NCI-H1436 treated with DMSO at 0.1 percent for 48 hours (cell line): Measurements from ENCODE around the gene C1RL.

Source experiments
- DNase-seq: peaks from one replicate; lab custom pipeline; 2025; lab: John Stamatoyannopoulos, UW

Gene C1RL

GRCh38 chr12:7108796-7109571 is at the start of gene C1RL:
Gene C1RL, minus strand, starts transcription at chr12:7109214. Its CDS starts 34 bp downstream, at chr12:7109180.
- peak; percentile 61 for DNase-seq

GRCh38 chr12:7157391-7157790 is 48.4 kb upstream of the C1RL start:
- DNase-seq = no peak

GRCh38 chr12:7156259-7157197 is 47.5 kb upstream of the C1RL start:
- DNase-seq = no peak

- DNase-seq = no peak
Observed at GRCh38 chr12:7155471-7156034, 46.5 kb upstream of the C1RL start.

GRCh38 chr12:7154901-7155470 is 46.0 kb upstream of the C1RL start:
- DNase-seq = no peak

- no peak for DNase-seq
Observed at GRCh38 chr12:7154042-7154441, 45.0 kb upstream of the C1RL start.

GRCh38 chr12:7152818-7153217 is 43.8 kb upstream of the C1RL start:
- no peak for DNase-seq

GRCh38 chr12:7151532-7151931 is 42.5 kb upstream of the C1RL start:
- DNase-seq = no peak

GRCh38 chr12:7150841-7151240 is 41.8 kb upstream of the C1RL start:
- DNase-seq = no peak

- no peak for DNase-seq
Observed at GRCh38 chr12:7150356-7150755, 41.3 kb upstream of the C1RL start.

- DNase-seq = no peak
Observed at GRCh38 chr12:7146906-7147305, 37.9 kb upstream of the C1RL start.

- DNase-seq = no peak
Observed at GRCh38 chr12:7146228-7146627, 37.2 kb upstream of the C1RL start.

- DNase-seq = no peak
Observed at GRCh38 chr12:7145671-7146070, 36.7 kb upstream of the C1RL start.

GRCh38 chr12:7144414-7145120 is 35.6 kb upstream of the C1RL start:
- no peak for DNase-seq

GRCh38 chr12:7143564-7143963 is 34.5 kb upstream of the C1RL start:
- DNase-seq = no peak

GRCh38 chr12:7142809-7143465 is 33.9 kb upstream of the C1RL start:
- DNase-seq = no peak

GRCh38 chr12:7142056-7142644 is 33.1 kb upstream of the C1RL start:
- no peak for DNase-seq

GRCh38 chr12:7141351-7142005 is 32.5 kb upstream of the C1RL start:
- no peak for DNase-seq

GRCh38 chr12:7139200-7139599 is 30.2 kb upstream of the C1RL start:
- DNase-seq = no peak

- DNase-seq = no peak
Observed at GRCh38 chr12:7137908-7138307, 28.9 kb upstream of the C1RL start.
